Liver (tissue), 9 donors: ENCODE measurements around the gene PGPEP1. TPM values are rescaled to one million over a fixed set of nuclear protein-coding genes. Genes with fewer than 3 reads are reported as not detected.

ENCODE experiments used
- DNase-seq: peaks from one replicate; pipeline ENCODE4 v3.0.0-alpha.2; 2017; ENCODE audit warnings: low spot score
- H3K27ac ChIP-seq, 2 donors: one replicate each; pipeline ENCODE4 v1.7.0; 2013; ENCODE audit warnings: inconsistent platforms in 2 of 2, low read length in 2 of 2, control low read depth in 1 of 2, low read depth in 1 of 2, mild to moderate bottlenecking in 1 of 2
- H3K27me3 ChIP-seq, 4 donors: one replicate each; pipeline versions ENCODE4 v1.6.1 to v1.7.0; 2013; ENCODE audit warnings: low read length in 3 of 4, inconsistent platforms in 1 of 4, mild to moderate bottlenecking in 1 of 4, moderate library complexity in 1 of 4; ENCODE audit not compliant: control insufficient read depth in 4 of 4, insufficient read depth in 4 of 4
- H3K36me3 ChIP-seq, 4 donors: one replicate each; pipeline versions ENCODE4 v1.6.1 to v1.7.0; 2013; ENCODE audit warnings: low read length in 3 of 4, mild to moderate bottlenecking in 3 of 4, low read depth in 1 of 4, moderate library complexity in 1 of 4; ENCODE audit not compliant: control insufficient read depth in 4 of 4, insufficient read depth in 3 of 4
- H3K4me1 ChIP-seq, 4 donors: one replicate each; pipeline versions ENCODE4 v1.6.1 to v1.7.0; 2013; ENCODE audit warnings: low read length in 3 of 4, mild to moderate bottlenecking in 3 of 4, moderate library complexity in 1 of 4; ENCODE audit not compliant: control insufficient read depth in 4 of 4, insufficient read depth in 4 of 4
- H3K4me3 ChIP-seq, 3 donors: one replicate each; pipeline versions ENCODE4 v1.6.1 to v1.7.0; 2013; ENCODE audit warnings: low read length in 3 of 3, control low read depth in 1 of 3, low read depth in 1 of 3, mild to moderate bottlenecking in 1 of 3
- H3K9ac ChIP-seq, 2 donors: one replicate each; pipeline ENCODE4 v1.7.0; 2013; ENCODE audit warnings: low read length in 2 of 2, mild to moderate bottlenecking in 2 of 2, moderate library complexity in 2 of 2, control low read depth in 1 of 2, low read depth in 1 of 2
- H3K9me3 ChIP-seq, 4 donors: one replicate each; pipeline versions ENCODE4 v1.6.1 to v1.7.0; 2013; ENCODE audit warnings: low read length in 3 of 4; ENCODE audit not compliant: control insufficient read depth in 4 of 4
- ATF3 ChIP-seq: IDR thresholded peaks from 2 replicates; pipeline ENCODE4 v1.6.1; 2016; ENCODE audit warnings: antibody characterized with exemption
- CTCF ChIP-seq: fragments of 150-350 bp; IDR thresholded peaks from 2 replicates; pipeline ENCODE4 v1.5.1; 2017; ENCODE audit warnings: improper control_type of control experiment, low read depth, low read length; ENCODE audit not compliant: missing input control
- EGR1 ChIP-seq, 2 donors: IDR thresholded peaks; 2 replicates each; pipeline ENCODE4 v1.6.1; 2016 to 2018; ENCODE audit warnings: antibody characterized with exemption in 2 of 2, low read depth in 2 of 2
- FOXA1 ChIP-seq: IDR thresholded peaks from 2 replicates; pipeline ENCODE4 v1.6.1; 2016; ENCODE audit warnings: antibody characterized with exemption
- FOXA2 ChIP-seq: IDR thresholded peaks from 2 replicates; pipeline ENCODE4 v1.6.1; 2016; ENCODE audit warnings: antibody characterized with exemption
- GABPA ChIP-seq, 2 donors: IDR thresholded peaks in 1 of 2; conservative IDR thresholded peaks in 1 of 2; 2 replicates each; pipeline ENCODE4 v1.6.1; 2016; ENCODE audit warnings: antibody characterized with exemption in 2 of 2, mild to moderate bottlenecking in 1 of 2, moderate library complexity in 1 of 2
- HNF4A ChIP-seq, 2 donors: conservative IDR thresholded peaks; 2 replicates each; pipeline ENCODE4 v1.6.1; 2016; ENCODE audit warnings: antibody characterized with exemption in 2 of 2, mild to moderate bottlenecking in 2 of 2
- HNF4G ChIP-seq: IDR thresholded peaks from 2 replicates; pipeline ENCODE4 v1.6.1; 2016; ENCODE audit warnings: antibody characterized with exemption
- JUND ChIP-seq, 2 donors: IDR thresholded peaks; 2 replicates each; pipeline ENCODE4 v1.6.1; 2016; ENCODE audit warnings: antibody characterized with exemption in 2 of 2
- MAX ChIP-seq: IDR thresholded peaks from 2 replicates; pipeline ENCODE4 v1.6.1; 2016; ENCODE audit warnings: antibody characterized with exemption
- NR2F2 ChIP-seq: IDR thresholded peaks from 2 replicates; pipeline ENCODE4 v1.6.1; 2016; ENCODE audit warnings: antibody characterized with exemption
- RAD21 ChIP-seq, 2 donors: IDR thresholded peaks; 2 replicates each; pipeline ENCODE4 v1.6.1; 2016; ENCODE audit warnings: antibody characterized with exemption in 2 of 2, mild to moderate bottlenecking in 2 of 2
- RXRA ChIP-seq, 2 donors: IDR thresholded peaks; 2 replicates each; pipeline ENCODE4 v1.6.1; 2017 to 2018; ENCODE audit warnings: antibody characterized with exemption in 2 of 2, mild to moderate bottlenecking in 1 of 2
- SP1 ChIP-seq: IDR thresholded peaks from 2 replicates; pipeline ENCODE4 v1.6.1; 2018; ENCODE audit warnings: antibody characterized with exemption, mild to moderate bottlenecking
- TAF1 ChIP-seq: conservative IDR thresholded peaks from 2 replicates; pipeline ENCODE4 v1.6.1; 2016; ENCODE audit warnings: antibody characterized with exemption, mild to moderate bottlenecking
- YY1 ChIP-seq: IDR thresholded peaks from 2 replicates; pipeline ENCODE4 v1.6.1; 2016; ENCODE audit warnings: antibody characterized with exemption, mild to moderate bottlenecking
- WGBS: extraction: QIAGEN DNeasy Blood & Tissue Kit; methylation state at CpG from one replicate; pipeline ENCODE4 v1.1.7; 2013; 5-methylcytosine and 5-hydroxymethylcytosine counted together
- polyA plus RNA-seq, 2 donors: library from polyadenylated mRNA; stranded (reverse) in 1 of 2; unstranded in 1 of 2; fragments of 200-250 nt in 1 of 2; fragments of >200 nt in 1 of 2; fragmentation: Nextera tagmentation in 1 of 2; extraction: Ambion mirVana in 1 of 2; gene quantifications; one replicate each; pipeline versions ENCODE4 v1.2.1 to v1.2.3, GENCODE V29; 2013 to 2015
- total RNA-seq, 2 donors: library from RNA; depleted of rRNA; stranded (reverse); fragments of >200 nt; gene quantifications; one replicate each; pipeline ENCODE4 v1.2.3, GENCODE V29; 2014
- TF ChIP-seq, protein P1 (sequence below): IDR thresholded peaks from 2 replicates; pipeline ENCODE4 v1.6.1; 2016; ENCODE audit warnings: antibody characterized with exemption, mild to moderate bottlenecking
- donor health status: healthy.
- donor health status: healthy.
- donor health status: healthy.
- donor health status: healthy.
- donor health status: healthy.

The PGPEP1 gene
- total and polyA plus RNA-seq, 4 donors = 15.8 to 48.3 (median 26.2) TPM

DNA sequence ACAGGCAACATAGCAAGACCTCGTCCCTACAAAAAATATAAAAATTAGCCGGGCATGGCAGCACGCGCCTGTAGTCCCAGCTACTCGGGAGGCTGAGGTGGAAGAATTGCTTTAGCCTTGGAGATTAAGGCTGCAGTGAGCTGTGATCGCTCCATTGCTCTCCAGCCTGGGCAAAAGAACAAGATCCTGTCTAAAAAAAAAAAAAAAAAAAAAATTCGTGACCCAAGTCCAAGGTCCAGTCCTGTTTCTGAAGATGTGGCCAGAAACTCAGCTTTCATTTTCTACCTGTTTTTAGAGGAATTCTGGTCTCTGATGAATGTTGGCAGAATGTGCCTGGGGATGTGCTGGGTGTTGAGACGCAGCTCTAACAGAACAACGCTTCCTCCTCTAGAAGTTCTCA, 1.9 kb upstream of the PGPEP1 start:
- no peak overlapping the region for H3K4me3 ChIP-seq
- no peak for DNase-seq
- H3K36me3 ChIP-seq = peaks cover 0 to 3% (median 0%) of the 10 kb centered on the region in 4 donors
- peak overlapping the region; percentile 12 to 42 for H3K9ac ChIP-seq
- TF ChIP-seq EGR1 (IDR thresholded peaks at IDR 0.05; ENCODE audit: low read depth in 2 of 2) (no peak), MAX (no peak), HNF4G (peak; percentile 61), JUND (IDR thresholded peaks at IDR 0.05) (peak in 1 of 2 donors; percentile 10), YY1 (peak; percentile 14), TAF1 (no peak), SP1 (peak; percentile 76), RXRA (IDR thresholded peaks at IDR 0.05) (peak in 1 of 2 donors; percentile 41), HNF4A (conservative IDR thresholded peaks at IDR 0.05) (peak; percentile 90 to 92), FOXA2 (no peak), GABPA (IDR thresholded peaks at IDR 0.05 in 1 of 2, conservative IDR thresholded peaks at IDR 0.05 in 1 of 2) (no peak), CTCF (no peak), NR2F2 (no peak), RAD21 (IDR thresholded peaks at IDR 0.05) (peak in 1 of 2 donors; percentile 9), ATF3 (no peak), FOXA1 (no peak)
- TF ChIP-seq, protein P1, sequence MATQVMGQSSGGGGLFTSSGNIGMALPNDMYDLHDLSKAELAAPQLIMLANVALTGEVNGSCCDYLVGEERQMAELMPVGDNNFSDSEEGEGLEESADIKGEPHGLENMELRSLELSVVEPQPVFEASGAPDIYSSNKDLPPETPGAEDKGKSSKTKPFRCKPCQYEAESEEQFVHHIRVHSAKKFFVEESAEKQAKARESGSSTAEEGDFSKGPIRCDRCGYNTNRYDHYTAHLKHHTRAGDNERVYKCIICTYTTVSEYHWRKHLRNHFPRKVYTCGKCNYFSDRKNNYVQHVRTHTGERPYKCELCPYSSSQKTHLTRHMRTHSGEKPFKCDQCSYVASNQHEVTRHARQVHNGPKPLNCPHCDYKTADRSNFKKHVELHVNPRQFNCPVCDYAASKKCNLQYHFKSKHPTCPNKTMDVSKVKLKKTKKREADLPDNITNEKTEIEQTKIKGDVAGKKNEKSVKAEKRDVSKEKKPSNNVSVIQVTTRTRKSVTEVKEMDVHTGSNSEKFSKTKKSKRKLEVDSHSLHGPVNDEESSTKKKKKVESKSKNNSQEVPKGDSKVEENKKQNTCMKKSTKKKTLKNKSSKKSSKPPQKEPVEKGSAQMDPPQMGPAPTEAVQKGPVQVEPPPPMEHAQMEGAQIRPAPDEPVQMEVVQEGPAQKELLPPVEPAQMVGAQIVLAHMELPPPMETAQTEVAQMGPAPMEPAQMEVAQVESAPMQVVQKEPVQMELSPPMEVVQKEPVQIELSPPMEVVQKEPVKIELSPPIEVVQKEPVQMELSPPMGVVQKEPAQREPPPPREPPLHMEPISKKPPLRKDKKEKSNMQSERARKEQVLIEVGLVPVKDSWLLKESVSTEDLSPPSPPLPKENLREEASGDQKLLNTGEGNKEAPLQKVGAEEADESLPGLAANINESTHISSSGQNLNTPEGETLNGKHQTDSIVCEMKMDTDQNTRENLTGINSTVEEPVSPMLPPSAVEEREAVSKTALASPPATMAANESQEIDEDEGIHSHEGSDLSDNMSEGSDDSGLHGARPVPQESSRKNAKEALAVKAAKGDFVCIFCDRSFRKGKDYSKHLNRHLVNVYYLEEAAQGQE = peak; percentile 30
- no peaks in the 10 kb centered on the region for H3K27me3 ChIP-seq
- 48% methylated on average over 9 of the region's 9 CpGs for WGBS
- no peaks in the 10 kb centered on the region for H3K9me3 ChIP-seq
- H3K27ac ChIP-seq = peak overlapping the region; percentile 47 to 84
- H3K4me1 ChIP-seq = peaks cover 4 to 39% (median 20%) of the 10 kb centered on the region in 4 donors

GRCh38 chr19:18339723-18340122, 675 bp upstream of the PGPEP1 start:
- H3K27ac ChIP-seq = peak overlapping the region; percentile 75 to 90
- peak overlapping the region in 1 of 3 donors; percentile 97 for H3K4me3 ChIP-seq
- DNase-seq = no peak
- peaks cover 2 to 11% (median 5%) of the 10 kb centered on the region in 4 donors for H3K36me3 ChIP-seq
- no peaks in the 10 kb centered on the region for H3K9me3 ChIP-seq
- TF ChIP-seq YY1 = no peak
- peak in 1 of 2 donors; percentile 8 for TF ChIP-seq HNF4A (conservative IDR thresholded peaks at IDR 0.05)
- H3K27me3 ChIP-seq = no peaks in the 10 kb centered on the region
- H3K9ac ChIP-seq = no peak overlapping the region
- 58% methylated on average over 6 of the region's 6 CpGs for WGBS
- peaks cover 4 to 39% (median 20%) of the 10 kb centered on the region in 4 donors for H3K4me1 ChIP-seq
